K562 (cell line): ENCODE results near the gene FAM53B.

Source experiments
- BCL6 ChIP-seq: fragments of 250-450 bp; sonication (Bioruptor Pico); IDR thresholded peaks from 2 replicates; pipeline ENCODE4 v1.4.0; 2020
- E2F4 ChIP-seq: sonication (generic); formaldehyde crosslinking; IDR thresholded peaks from 2 replicates; pipeline ENCODE4 v1.8.0; 2022; ENCODE audit warnings: mild to moderate bottlenecking, low read depth, missing genetic modification reagents
- PKNOX1 ChIP-seq: fragments of 450-650 bp; IDR thresholded peaks from 2 replicates; pipeline ENCODE4 v1.6.1; 2016
- POLR2AphosphoS5 ChIP-seq: IDR thresholded peaks from 2 replicates; pipeline ENCODE4 v1.6.1; 2011; ENCODE audit warnings: mild to moderate bottlenecking, low read depth, low read length, moderate library complexity; ENCODE audit not compliant: control insufficient read depth, insufficient read depth
- SIN3A ChIP-seq, 2 experiments: fragments of 150-350 bp in 1 of 2; IDR thresholded peaks; 2 replicates each; pipeline ENCODE4 v1.6.1; 2011 to 2016; ENCODE audit warnings: borderline replicate concordance in 2 of 2, low read depth in 2 of 2, low read length in 2 of 2, mild to moderate bottlenecking in 2 of 2, moderate library complexity in 2 of 2; ENCODE audit not compliant: control insufficient read depth in 1 of 2
- TF ChIP-seq, protein P1 (sequence below), 3 experiments: IDR thresholded peaks in 2 of 3; conservative IDR thresholded peaks in 1 of 3; 2 replicates each; pipeline ENCODE4 v1.5.1; 2011 to 2012; ENCODE audit warnings: low read length in 3 of 3, mild to moderate bottlenecking in 3 of 3, control low read depth in 2 of 3, improper control_type of control experiment in 1 of 3, inconsistent platforms in 1 of 3, low read depth in 1 of 3, mixed read lengths in 1 of 3, moderate library complexity in 1 of 3; ENCODE audit not compliant: insufficient read depth in 2 of 3

DNA sequence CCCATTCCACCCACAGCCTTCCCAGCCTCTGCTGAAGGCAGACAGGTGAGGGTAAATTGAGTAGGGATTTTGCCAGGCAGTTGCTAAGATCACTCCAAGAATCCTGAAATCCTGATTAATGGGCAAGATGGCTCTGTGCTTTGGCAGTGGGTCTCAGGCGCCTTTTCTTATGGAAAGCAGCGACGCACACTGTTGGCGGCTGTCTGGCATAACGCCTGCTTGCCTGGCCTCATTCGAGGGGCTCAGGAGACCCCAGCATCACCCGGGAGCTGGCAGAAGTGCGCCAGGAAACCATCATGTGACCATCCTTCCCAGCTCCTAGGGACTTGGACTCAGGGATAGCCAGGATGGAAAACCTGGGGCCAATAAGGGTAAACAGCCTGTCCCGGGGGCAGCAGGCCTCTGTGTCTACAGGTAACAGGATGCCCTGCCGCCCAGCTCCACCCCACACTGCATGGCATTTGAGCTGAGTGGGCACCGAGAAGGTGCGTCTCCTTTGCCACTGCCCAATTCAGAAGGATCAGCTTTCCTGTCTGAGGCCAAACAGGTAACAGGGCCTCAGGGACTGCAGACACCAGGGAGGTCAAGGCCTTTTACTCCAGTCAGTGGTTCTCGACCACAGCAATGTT, 98.6 kb downstream of the FAM53B start:
- TF ChIP-seq, protein P1, sequence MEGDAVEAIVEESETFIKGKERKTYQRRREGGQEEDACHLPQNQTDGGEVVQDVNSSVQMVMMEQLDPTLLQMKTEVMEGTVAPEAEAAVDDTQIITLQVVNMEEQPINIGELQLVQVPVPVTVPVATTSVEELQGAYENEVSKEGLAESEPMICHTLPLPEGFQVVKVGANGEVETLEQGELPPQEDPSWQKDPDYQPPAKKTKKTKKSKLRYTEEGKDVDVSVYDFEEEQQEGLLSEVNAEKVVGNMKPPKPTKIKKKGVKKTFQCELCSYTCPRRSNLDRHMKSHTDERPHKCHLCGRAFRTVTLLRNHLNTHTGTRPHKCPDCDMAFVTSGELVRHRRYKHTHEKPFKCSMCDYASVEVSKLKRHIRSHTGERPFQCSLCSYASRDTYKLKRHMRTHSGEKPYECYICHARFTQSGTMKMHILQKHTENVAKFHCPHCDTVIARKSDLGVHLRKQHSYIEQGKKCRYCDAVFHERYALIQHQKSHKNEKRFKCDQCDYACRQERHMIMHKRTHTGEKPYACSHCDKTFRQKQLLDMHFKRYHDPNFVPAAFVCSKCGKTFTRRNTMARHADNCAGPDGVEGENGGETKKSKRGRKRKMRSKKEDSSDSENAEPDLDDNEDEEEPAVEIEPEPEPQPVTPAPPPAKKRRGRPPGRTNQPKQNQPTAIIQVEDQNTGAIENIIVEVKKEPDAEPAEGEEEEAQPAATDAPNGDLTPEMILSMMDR (IDR thresholded peaks at IDR 0.05 in 2 of 3, conservative IDR thresholded peaks at IDR 0.05 in 1 of 3; ENCODE audit: insufficient read depth in 2 of 3, low read depth in 1 of 3, low read length in 3 of 3) = no peak
- TF ChIP-seq PKNOX1 (no peak), BCL6 (no peak), POLR2AphosphoS5 (no peak), E2F4 (CRISPR knock-in tag) (no peak), SIN3A (IDR thresholded peaks at IDR 0.05; ENCODE audit: borderline replicate concordance in 2 of 2, control insufficient read depth in 1 of 2, low read depth in 2 of 2, low read length in 2 of 2) (no peak)
